SU-DHL-6 (cell line): ENCODE data around the gene KDM5D.

Experiments used
- H2AFZ ChIP-seq: fragments of 200-600 bp; sonication (generic); 2 replicates; pipeline ENCODE4 v1.6.1; 2014; ENCODE audit warnings: low read depth, mild to moderate bottlenecking, moderate library complexity, mixed read lengths, antibody characterized with exemption, low read length; ENCODE audit not compliant: severe bottlenecking
- H3F3A ChIP-seq: fragments of 200-600 bp; shearing (Covaris generic); 2 replicates; pipeline ENCODE4 v1.6.0; 2016; ENCODE audit warnings: antibody characterized with exemption, mild to moderate bottlenecking; ENCODE audit not compliant: insufficient read depth
- H3K27ac ChIP-seq: fragments of 200-600 bp; sonication (generic); 2 replicates; pipeline ENCODE4 v1.5.1; 2016; ENCODE audit warnings: low read depth, mild to moderate bottlenecking, low read length, moderate library complexity, mixed read lengths
- H3K27me3 ChIP-seq: fragments of 200-600 bp; sonication (generic), shearing (Covaris generic); 2 replicates; pipeline ENCODE4 v1.6.0; 2014; ENCODE audit warnings: mild to moderate bottlenecking, low read length
- H3K36me3 ChIP-seq: fragments of 200-600 bp; sonication (generic); 2 replicates; pipeline ENCODE4 v1.6.1; 2014; ENCODE audit warnings: mild to moderate bottlenecking, low read length, mixed read lengths
- H3K4me2 ChIP-seq: fragments of 300-600, 200-600 bp; shearing (Covaris generic), sonication (generic); 2 replicates; pipeline ENCODE4 v1.6.0; 2014; ENCODE audit warnings: low read length, low read depth, mild to moderate bottlenecking; ENCODE audit not compliant: poor library complexity, severe bottlenecking
- H3K4me3 ChIP-seq: fragments of 200-600 bp; sonication (generic); 2 replicates; pipeline ENCODE4 v1.5.1; 2014; ENCODE audit warnings: antibody characterized with exemption, low read length, mild to moderate bottlenecking, mixed read lengths; ENCODE audit not compliant: insufficient read depth, poor library complexity, severe bottlenecking
- H3K79me2 ChIP-seq: fragments of 200-600 bp; sonication (generic); 2 replicates; pipeline ENCODE4 v1.6.1; 2014; ENCODE audit warnings: mild to moderate bottlenecking, low read length, moderate library complexity; ENCODE audit not compliant: insufficient read depth
- H3K9ac ChIP-seq: fragments of 200-600 bp; sonication (generic); 2 replicates; pipeline ENCODE4 v1.7.0; 2014; ENCODE audit warnings: mild to moderate bottlenecking, low read length
- H3K9me2 ChIP-seq: fragments of 200-600 bp; sonication (generic); replicated peaks from 2 replicates; pipeline ENCODE4 v1.6.1; 2014; ENCODE audit warnings: low read length; ENCODE audit not compliant: insufficient read depth
- H3K9me3 ChIP-seq: fragments of 200-600 bp; sonication (generic); 2 replicates; pipeline ENCODE4 v1.6.1; 2014; ENCODE audit warnings: low read length, mixed read lengths; ENCODE audit not compliant: insufficient read depth
- H4K20me1 ChIP-seq: fragments of 200-600 bp; sonication (generic); 2 replicates; pipeline ENCODE4 v1.6.1; 2014; ENCODE audit warnings: low read depth, mild to moderate bottlenecking, antibody characterized with exemption, low read length, moderate library complexity, mixed read lengths
- EZH2phosphoT487 ChIP-seq: fragments of 200-600 bp; sonication (generic), shearing (Covaris generic); conservative IDR thresholded peaks from 2 replicates; pipeline ENCODE4 v1.6.1; 2018; ENCODE audit warnings: mild to moderate bottlenecking, antibody characterized with exemption, low read length, moderate library complexity, mixed read lengths
- TF ChIP-seq, protein P1 (sequence below): fragments of 200-600 bp; sonication (generic); IDR thresholded peaks from one replicate; pipeline ENCODE4 v1.5.1; 2017; ENCODE audit warnings: antibody characterized with exemption, mild to moderate bottlenecking, low read length, moderate library complexity; ENCODE audit not compliant: insufficient read depth, poor library complexity, severe bottlenecking

KDM5D gene

DNA sequence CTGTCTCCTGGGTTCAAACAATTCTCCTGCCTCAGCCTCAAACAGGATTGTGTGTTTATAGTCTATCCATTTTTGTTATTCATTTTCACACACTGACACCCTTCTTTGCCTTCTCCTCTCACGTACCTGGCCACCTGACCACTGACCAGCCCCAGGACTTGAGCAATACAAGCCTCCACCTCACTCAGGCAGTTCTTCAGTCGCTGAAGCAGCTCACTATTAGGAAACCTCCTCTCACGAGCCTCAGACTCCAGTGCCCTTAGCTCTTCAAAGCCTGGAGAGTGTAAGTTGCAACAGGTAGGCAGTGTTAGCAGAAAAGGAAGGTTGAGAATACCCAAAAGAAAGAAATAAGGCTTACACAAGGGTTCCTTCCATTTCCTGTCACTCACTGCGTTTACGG, 29.3 kb downstream of the KDM5D start:
- H3K9me2 ChIP-seq, result no peaks in the 10 kb centered on the region
- H2AFZ ChIP-seq, result no peak overlapping the region
- no peaks in the 10 kb centered on the region for H3F3A ChIP-seq
- H3K9me3 ChIP-seq, result no peaks in the 10 kb centered on the region
- TF ChIP-seq EZH2phosphoT487, result no peak
- TF ChIP-seq, protein P1, sequence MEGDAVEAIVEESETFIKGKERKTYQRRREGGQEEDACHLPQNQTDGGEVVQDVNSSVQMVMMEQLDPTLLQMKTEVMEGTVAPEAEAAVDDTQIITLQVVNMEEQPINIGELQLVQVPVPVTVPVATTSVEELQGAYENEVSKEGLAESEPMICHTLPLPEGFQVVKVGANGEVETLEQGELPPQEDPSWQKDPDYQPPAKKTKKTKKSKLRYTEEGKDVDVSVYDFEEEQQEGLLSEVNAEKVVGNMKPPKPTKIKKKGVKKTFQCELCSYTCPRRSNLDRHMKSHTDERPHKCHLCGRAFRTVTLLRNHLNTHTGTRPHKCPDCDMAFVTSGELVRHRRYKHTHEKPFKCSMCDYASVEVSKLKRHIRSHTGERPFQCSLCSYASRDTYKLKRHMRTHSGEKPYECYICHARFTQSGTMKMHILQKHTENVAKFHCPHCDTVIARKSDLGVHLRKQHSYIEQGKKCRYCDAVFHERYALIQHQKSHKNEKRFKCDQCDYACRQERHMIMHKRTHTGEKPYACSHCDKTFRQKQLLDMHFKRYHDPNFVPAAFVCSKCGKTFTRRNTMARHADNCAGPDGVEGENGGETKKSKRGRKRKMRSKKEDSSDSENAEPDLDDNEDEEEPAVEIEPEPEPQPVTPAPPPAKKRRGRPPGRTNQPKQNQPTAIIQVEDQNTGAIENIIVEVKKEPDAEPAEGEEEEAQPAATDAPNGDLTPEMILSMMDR, result no peak
- no peaks in the 10 kb centered on the region for H3K36me3 ChIP-seq
- H4K20me1 ChIP-seq, result no peaks in the 10 kb centered on the region
- no peak overlapping the region for H3K9ac ChIP-seq
- H3K79me2 ChIP-seq, result no peaks in the 10 kb centered on the region
- H3K27ac ChIP-seq, result no peak overlapping the region
- H3K27me3 ChIP-seq, result no peaks in the 10 kb centered on the region
- H3K4me2 ChIP-seq, result no peak overlapping the region
- no peak overlapping the region for H3K4me3 ChIP-seq

DNA sequence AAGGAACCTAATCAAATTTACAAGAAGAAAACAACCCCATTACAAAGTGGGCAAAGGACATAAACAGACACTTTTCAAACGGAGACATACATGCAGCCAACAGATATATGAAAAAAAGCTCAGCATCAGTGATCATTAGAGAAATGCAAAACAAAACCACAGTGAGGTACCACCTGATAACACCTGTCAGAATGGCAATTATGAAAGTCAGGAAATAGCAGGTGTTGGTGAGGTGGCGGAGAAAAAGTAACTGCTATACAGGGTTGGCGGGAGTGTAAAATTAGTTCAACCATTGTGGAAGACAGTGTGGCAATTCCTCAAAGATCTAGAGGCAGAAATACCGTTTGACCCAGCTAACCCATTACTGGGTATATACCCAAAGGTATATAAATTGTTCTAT, 31.1 kb downstream of the KDM5D start:
- no peak overlapping the region for H3K4me2 ChIP-seq
- H3K36me3 ChIP-seq, result no peaks in the 10 kb centered on the region
- TF ChIP-seq, protein P1, result no peak
- TF ChIP-seq EZH2phosphoT487, result no peak
- H3K9ac ChIP-seq, result no peak overlapping the region
- H3K27ac ChIP-seq, result no peak overlapping the region
- H3K9me2 ChIP-seq, result no peaks in the 10 kb centered on the region
- H3K9me3 ChIP-seq, result no peaks in the 10 kb centered on the region
- no peak overlapping the region for H3K4me3 ChIP-seq
- H3F3A ChIP-seq, result no peaks in the 10 kb centered on the region
- H3K79me2 ChIP-seq, result no peaks in the 10 kb centered on the region
- no peak overlapping the region for H2AFZ ChIP-seq
- no peaks in the 10 kb centered on the region for H4K20me1 ChIP-seq
- no peaks in the 10 kb centered on the region for H3K27me3 ChIP-seq

DNA sequence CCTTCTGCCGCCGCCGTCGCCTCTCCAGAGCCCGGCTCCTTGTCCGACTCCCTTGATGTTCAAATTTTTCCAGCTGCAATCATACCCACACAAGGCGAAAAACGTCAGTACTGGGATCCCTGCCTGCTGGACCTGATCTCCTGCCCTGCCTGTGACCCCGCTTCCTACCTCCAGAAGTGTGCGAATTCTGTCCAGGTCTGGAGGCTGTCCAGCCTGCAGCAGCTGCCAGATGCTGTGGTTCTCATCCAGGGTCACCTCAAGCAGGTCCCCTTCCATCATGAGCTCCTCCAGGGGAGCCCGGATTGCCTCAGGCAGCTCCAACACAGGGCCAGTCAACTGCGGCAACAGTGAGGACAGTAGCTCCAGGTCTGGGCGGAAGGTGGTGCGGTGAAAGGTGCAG, 38.3 kb downstream of the KDM5D start:
- H3K27me3 ChIP-seq, result no peaks in the 10 kb centered on the region
- H3K79me2 ChIP-seq, result no peaks in the 10 kb centered on the region
- H3K36me3 ChIP-seq, result no peaks in the 10 kb centered on the region
- TF ChIP-seq EZH2phosphoT487, result no peak
- TF ChIP-seq, protein P1, result no peak
- H3K9me3 ChIP-seq, result no peaks in the 10 kb centered on the region
- H3K4me2 ChIP-seq, result no peak overlapping the region
- no peaks in the 10 kb centered on the region for H3F3A ChIP-seq
- H3K27ac ChIP-seq, result no peak overlapping the region
- no peak overlapping the region for H3K9ac ChIP-seq
- H3K9me2 ChIP-seq, result no peaks in the 10 kb centered on the region
- H4K20me1 ChIP-seq, result no peaks in the 10 kb centered on the region
- H2AFZ ChIP-seq, result no peak overlapping the region
- no peak overlapping the region for H3K4me3 ChIP-seq

DNA sequence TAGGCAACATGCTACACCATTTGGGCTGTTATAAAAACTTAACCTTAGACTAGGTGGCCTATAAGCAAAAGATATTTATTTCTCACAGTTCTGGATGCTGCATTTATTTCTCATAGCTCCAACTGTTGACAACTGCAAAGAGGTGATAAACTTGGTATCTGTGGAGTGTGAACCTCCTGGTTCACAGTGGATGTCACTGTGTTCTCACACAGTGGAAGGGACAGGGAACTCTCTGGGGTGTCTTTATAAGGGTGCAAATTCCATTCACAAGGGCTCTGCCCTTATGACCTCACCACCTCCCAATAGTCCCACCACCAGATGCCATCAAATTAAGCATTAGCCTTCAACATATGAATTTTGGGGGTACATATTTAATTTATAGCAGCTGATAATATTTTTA, 46.0 kb downstream of the KDM5D start:
- TF ChIP-seq EZH2phosphoT487, result no peak
- TF ChIP-seq, protein P1, result no peak

More for the DNA sequence above, 46.0 kb downstream of the KDM5D start:
- H3K9me2 ChIP-seq, result no peaks in the 10 kb centered on the region
- no peaks in the 10 kb centered on the region for H3K79me2 ChIP-seq
- H3K27ac ChIP-seq, result no peak overlapping the region
- no peaks in the 10 kb centered on the region for H3K27me3 ChIP-seq
- H3K9me3 ChIP-seq, result no peaks in the 10 kb centered on the region
- H3F3A ChIP-seq, result no peaks in the 10 kb centered on the region
- no peaks in the 10 kb centered on the region for H3K36me3 ChIP-seq
- no peak overlapping the region for H2AFZ ChIP-seq
- H3K4me2 ChIP-seq, result no peak overlapping the region
- H3K9ac ChIP-seq, result no peak overlapping the region
- H4K20me1 ChIP-seq, result no peaks in the 10 kb centered on the region
- H3K4me3 ChIP-seq, result no peak overlapping the region
